K562 (cell line): ENCODE data around the gene TRAF3IP1. TPM values are rescaled to one million over a fixed set of nuclear protein-coding genes. Genes with fewer than 3 reads are reported as not detected.

ENCODE experiments used
- ATAC-seq: fragments of 200-7000 bp; cut with Tn5 transposase; 3 replicates; pipeline ENCODE4 v1.9.1; 2020; ENCODE audit warnings: moderate library complexity
- BruUV-seq: library from RNA; stranded (reverse); fragments of 400-500 nt; replicated peaks from 2 replicates; lab custom pipeline; 2021; lab: Mats Ljungman, UMichigan
- CTCF ChIA-PET: fragments of 300-600 bp; formaldehyde crosslinking; extraction: SDS; loops from one replicate; lab custom pipeline; 2021; ENCODE audit warnings: low intra/inter-chr PET ratio; lab: Yijun Ruan, JAX
- POLR2A ChIA-PET: fragments of 300-600, 350-650 bp; sonication (Branson Sonifier 250); formaldehyde crosslinking; extraction: SDS; loops from one replicate; lab custom pipeline; 2021; ENCODE audit warnings: antibody characterized with exemption, inconsistent platforms; lab: Yijun Ruan, JAX
- DNase-seq, 4 experiments: peaks; one replicate each; pipeline versions ENCODE4 v3.0.0 to v3.0.0-alpha.2; 2011 to 2018; ENCODE audit warnings: low spot score in 3 of 4, mixed read lengths in 3 of 4; ENCODE audit errors: extremely low read depth in 1 of 4
- FAIRE-seq: peaks from 2 replicates; lab custom pipeline; 2011; peaks lifted over from hg19 to GRCh38; lab: Jason Lieb, UNC
- H2AFZ ChIP-seq: 2 replicates; pipeline ENCODE4 v1.6.0; 2011; ENCODE audit warnings: low read depth, low read length, control low read depth, inconsistent platforms
- H3K27ac ChIP-seq: fragments of 200-600 bp; 3 replicates; pipeline ENCODE4 v1.8.0; 2011; ENCODE audit warnings: low read depth, mild to moderate bottlenecking, control low read depth, inconsistent platforms, low read length, moderate library complexity, mixed read lengths; ENCODE audit errors: extremely low read depth
- H3K27me3 ChIP-seq, 2 experiments: fragments of 300-600 bp in 1 of 2; 2 replicates in 1 of 2; 3 replicates in 1 of 2; pipeline versions ENCODE4 v1.6.0 to v1.8.0; 2011; ENCODE audit warnings: inconsistent platforms in 2 of 2, low read length in 2 of 2, mild to moderate bottlenecking in 1 of 2, mixed read lengths in 1 of 2, moderate library complexity in 1 of 2; ENCODE audit not compliant: control insufficient read depth in 2 of 2, insufficient read depth in 2 of 2
- H3K36me3 ChIP-seq: fragments of 300-600 bp; 3 replicates; pipeline ENCODE4 v1.8.0; 2011; ENCODE audit warnings: mild to moderate bottlenecking, low read length, inconsistent platforms; ENCODE audit not compliant: control insufficient read depth, insufficient read depth
- H3K4me1 ChIP-seq, 2 experiments: fragments of 200-600 bp in 1 of 2; replicated peaks in 1 of 2; 2 replicates in 1 of 2; 3 replicates in 1 of 2; pipeline versions ENCODE4 v1.5.1 to v1.8.0; 2011; ENCODE audit warnings: inconsistent platforms in 2 of 2, low read length in 2 of 2, mild to moderate bottlenecking in 1 of 2, mixed read lengths in 1 of 2, moderate library complexity in 1 of 2; ENCODE audit not compliant: control insufficient read depth in 2 of 2, insufficient read depth in 2 of 2
- H3K4me2 ChIP-seq: 2 replicates; pipeline ENCODE4 v1.6.1; 2011; ENCODE audit warnings: low read length, control low read depth, inconsistent platforms, mixed read lengths; ENCODE audit not compliant: insufficient read depth
- H3K4me3 ChIP-seq: fragments of 200-600 bp; sonication (generic), shearing (Covaris generic); 2 replicates; pipeline ENCODE4 v1.5.1; 2016; ENCODE audit warnings: control low read depth, inconsistent platforms
- H3K79me2 ChIP-seq: fragments of 200-600 bp; 3 replicates; pipeline ENCODE4 v1.8.0; 2011; ENCODE audit warnings: low read length, inconsistent platforms; ENCODE audit not compliant: control insufficient read depth, insufficient read depth
- H3K9ac ChIP-seq, 2 experiments: 2 replicates each; pipeline versions ENCODE4 v1.6.0 to v1.6.1; 2011; ENCODE audit warnings: low read depth in 2 of 2, low read length in 2 of 2, control low read depth in 1 of 2, inconsistent platforms in 1 of 2, mild to moderate bottlenecking in 1 of 2, mixed read lengths in 1 of 2; ENCODE audit not compliant: insufficient read depth in 1 of 2
- H3K9me1 ChIP-seq: one replicate; pipeline ENCODE4 v1.6.0; 2011; ENCODE audit warnings: inconsistent platforms, mild to moderate bottlenecking, low read length, moderate library complexity; ENCODE audit not compliant: control insufficient read depth, insufficient read depth
- H3K9me3 ChIP-seq: replicated peaks from 2 replicates; pipeline ENCODE4 v1.5.1; 2011; ENCODE audit warnings: low read depth, low read length, inconsistent platforms; ENCODE audit not compliant: control insufficient read depth, insufficient read depth
- H4K20me1 ChIP-seq: replicated peaks from 2 replicates; pipeline ENCODE4 v1.6.1; 2011; ENCODE audit warnings: low read length, inconsistent platforms, mixed read lengths; ENCODE audit not compliant: control insufficient read depth, insufficient read depth
- CREB3L1 ChIP-seq: fragments of 450-650 bp; IDR thresholded peaks from 2 replicates; pipeline ENCODE4 v1.6.1; 2014; ENCODE audit warnings: low read depth, mild to moderate bottlenecking, moderate library complexity, borderline replicate concordance
- EP400 ChIP-seq: fragments of 450-650 bp; IDR thresholded peaks from 2 replicates; pipeline ENCODE4 v1.6.1; 2017; ENCODE audit warnings: antibody characterized with exemption, mild to moderate bottlenecking, moderate library complexity
- HNRNPK ChIP-seq: fragments of 200-400 bp; formaldehyde crosslinking; IDR thresholded peaks from one replicate; pipeline ENCODE4 v1.6.1; 2018; ENCODE audit warnings: mild to moderate bottlenecking, low read depth, low read length; ENCODE audit not compliant: poor library complexity, severe bottlenecking
- OTX1 ChIP-seq: fragments of 450-650 bp; formaldehyde crosslinking; IDR thresholded peaks from 2 replicates; pipeline ENCODE4 v1.4.0; 2022; ENCODE audit warnings: mild to moderate bottlenecking
- ZNF354B ChIP-seq: fragments of 250-450 bp; sonication (Bioruptor Pico); IDR thresholded peaks from 2 replicates; pipeline ENCODE4 v1.4.0; 2020
- ZNF609 ChIP-seq: sonication (generic); formaldehyde crosslinking; IDR thresholded peaks from 2 replicates; pipeline ENCODE4 v1.8.1; 2023; ENCODE audit warnings: missing genetic modification reagents, mild to moderate bottlenecking, borderline replicate concordance
- ZSCAN32 ChIP-seq: fragments of 450-650 bp; formaldehyde crosslinking; IDR thresholded peaks from 2 replicates; pipeline ENCODE4 v1.4.0; 2020; ENCODE audit warnings: mild to moderate bottlenecking, moderate library complexity
- WGBS: fragments of 100-300 bp; shearing (Covaris generic); methylation state at CpG from one replicate; pipeline ENCODE4 v1.1.6; 2016; ENCODE audit warnings: low coverage, mixed read lengths; ENCODE audit not compliant: insufficient coverage; ENCODE audit errors: missing lambda C conversion rate; 5-methylcytosine and 5-hydroxymethylcytosine counted together
- in situ Hi-C: fragments of 300-500 bp; cut with MboI; formaldehyde crosslinking; loops from 4 replicates; pipeline ENCODE4 v1.15.0; 2018; ENCODE audit warnings: inconsistent platforms, mixed read lengths
- intact Hi-C: fragments of 100-400 bp; cut with micrococcal nuclease; formaldehyde crosslinking; loops from 2 replicates; pipeline ENCODE4 v1.14.2; 2022
- polyA plus RNA-seq, 8 experiments: library from polyadenylated mRNA; depleted of rRNA in 4 of 8; stranded (reverse) in 5 of 8; unstranded in 3 of 8; fragments of >200 nt; fragmentation: Nextera tagmentation in 2 of 8; fragmentation: Illumina TruSeq in 1 of 8; extraction: Ambion mirVana in 2 of 8; extraction: Trizol in 1 of 8; gene quantifications; 2 replicates each; pipeline versions ENCODE4 v1.2.1 to v1.2.3, GENCODE V29; 2011 to 2014; ENCODE audit warnings: inconsistent platforms in 1 of 8, missing spikeins in 1 of 8
- total RNA-seq, 7 experiments: library from RNA; depleted of rRNA in 6 of 7; stranded (reverse); fragments of >200 nt in 6 of 7; fragmentation: Illumina TruSeq in 2 of 7; extraction: Trizol in 2 of 7; gene quantifications; 2 replicates each; pipeline versions ENCODE4 v1.2.1 to v1.2.3, GENCODE V29; 2011 to 2021; ENCODE audit warnings: low replicate concordance in 1 of 7
- TF ChIP-seq, protein P1 (sequence below): fragments of 250-450 bp; sonication (Bioruptor Pico); IDR thresholded peaks from 2 replicates; pipeline ENCODE4 v1.8.0; 2022; ENCODE audit warnings: moderate library complexity, mild to moderate bottlenecking, inconsistent platforms

TRAF3IP1 gene
- total and polyA plus RNA-seq, 9 of the 15 experiments (the other 6 are each of a cell fraction or from before 2014, with no cell fraction given) = 1.3 to 7.4 (median 3.4) TPM

DNA sequence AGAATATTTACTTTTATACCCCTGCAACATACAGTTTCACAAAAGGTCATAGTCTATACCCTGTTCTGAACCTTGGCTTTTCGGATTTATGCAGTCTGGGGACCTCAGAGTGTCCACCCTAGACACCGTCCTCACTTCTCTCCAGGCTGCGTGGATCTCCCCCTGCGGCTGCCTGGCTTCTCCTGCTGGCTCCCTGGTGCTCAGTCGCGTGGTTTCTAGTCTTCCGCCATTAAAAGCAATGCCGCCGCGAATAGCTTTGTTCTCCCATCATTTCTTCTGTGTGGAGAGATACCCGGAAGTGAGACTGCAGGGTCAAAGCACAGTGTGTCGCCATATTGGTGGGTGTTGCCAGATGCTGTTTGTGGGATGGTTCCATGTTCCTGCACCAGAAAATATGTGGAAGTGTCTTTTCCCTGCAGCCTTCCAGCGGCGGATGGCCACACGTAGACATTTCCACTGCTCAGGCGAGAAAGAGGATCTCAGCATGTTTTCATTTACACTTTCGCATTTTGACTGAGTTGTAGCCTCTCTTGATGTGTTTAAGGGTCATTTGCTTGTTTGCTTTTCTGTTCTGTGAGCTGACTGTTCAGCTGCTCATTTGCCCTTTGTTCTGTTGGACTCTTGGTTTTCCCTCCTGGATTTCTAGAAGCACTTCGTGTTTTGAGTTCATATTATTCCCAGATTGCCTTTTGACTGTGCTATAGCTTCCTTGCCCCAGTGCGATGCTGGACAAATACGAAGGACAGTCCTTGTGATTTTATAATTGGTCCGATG, 83.5 kb downstream of the TRAF3IP1 start:
- H3K4me1 ChIP-seq = peaks cover 7 to 14% of the 10 kb centered on the region in 2 experiments; a peak in 4 of 5 replicates
- no peak overlapping the region for H3K27ac ChIP-seq
- H3K4me3 ChIP-seq = no peak overlapping the region
- H3K9me1 ChIP-seq = no peaks in the 10 kb centered on the region
- no peaks in the 10 kb centered on the region for H3K27me3 ChIP-seq
- no peaks in the 10 kb centered on the region for H3K79me2 ChIP-seq
- no peak overlapping the region for H2AFZ ChIP-seq
- CTCF ChIA-PET = no interaction called here
- no TSS peak for BruUV-seq
- H3K9me3 ChIP-seq = no peaks in the 10 kb centered on the region
- H4K20me1 ChIP-seq = no peaks in the 10 kb centered on the region
- in situ Hi-C loops = no loop called here
- ATAC-seq (no peak), DNase-seq (no peak), FAIRE-seq (no peak)
- no peak overlapping the region for H3K4me2 ChIP-seq
- intact Hi-C loops = no loop called here
- 81% methylated on average over 20 of the region's 21 CpGs for WGBS
- no peaks in the 10 kb centered on the region for H3K36me3 ChIP-seq
- POLR2A ChIA-PET = interaction anchor here (0.7 kb wide), 1 partner anchor 11 kb away, joined by 3 read pairs; no protein-coding TSS in a partner anchor
- TF ChIP-seq OTX1 = no peak
- TF ChIP-seq CREB3L1 = no peak
- TF ChIP-seq ZNF354B (CRISPR knock-in tag) = no peak
- TF ChIP-seq, protein P1, sequence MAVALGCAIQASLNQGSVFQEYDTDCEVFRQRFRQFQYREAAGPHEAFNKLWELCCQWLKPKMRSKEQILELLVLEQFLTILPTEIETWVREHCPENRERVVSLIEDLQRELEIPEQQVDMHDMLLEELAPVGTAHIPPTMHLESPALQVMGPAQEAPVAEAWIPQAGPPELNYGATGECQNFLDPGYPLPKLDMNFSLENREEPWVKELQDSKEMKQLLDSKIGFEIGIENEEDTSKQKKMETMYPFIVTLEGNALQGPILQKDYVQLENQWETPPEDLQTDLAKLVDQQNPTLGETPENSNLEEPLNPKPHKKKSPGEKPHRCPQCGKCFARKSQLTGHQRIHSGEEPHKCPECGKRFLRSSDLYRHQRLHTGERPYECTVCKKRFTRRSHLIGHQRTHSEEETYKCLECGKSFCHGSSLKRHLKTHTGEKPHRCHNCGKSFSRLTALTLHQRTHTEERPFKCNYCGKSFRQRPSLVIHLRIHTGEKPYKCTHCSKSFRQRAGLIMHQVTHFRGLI (CRISPR knock-in tag) = no peak
- TF ChIP-seq EP400 = no peak
- TF ChIP-seq ZSCAN32 = no peak
- TF ChIP-seq ZNF609 (CRISPR knock-in tag) = no peak
- no peak for TF ChIP-seq HNRNPK
- no peak overlapping the region for H3K9ac ChIP-seq
